Right atrium auricular region (tissue), 2 donors: ENCODE measurements around the gene PYHIN1. TPM values are rescaled to one million over a fixed set of nuclear protein-coding genes. Genes with fewer than 3 reads are reported as not detected.
"Not testable (repeated sequence)": the region's sequence is repeated elsewhere in the genome, so short reads cannot be mapped to it uniquely, and the experiment has no call there.

Source experiments
- DNase-seq: peaks from one replicate; pipeline ENCODE4 v3.0.0-alpha.2; 2019; ENCODE audit warnings: low spot score
- H3K27ac ChIP-seq, 2 donors: fragments of 200-600 bp; sonication (generic); 1 replicate in 1 of 2; 2 replicates in 1 of 2; pipeline ENCODE4 v1.5.1; 2016 to 2019
- H3K27me3 ChIP-seq, 2 donors: fragments of 200-600 bp; sonication (generic); one replicate each; pipeline versions ENCODE4 v1.5.1 to v1.6.0; 2017 to 2019
- H3K36me3 ChIP-seq: fragments of 200-600 bp; sonication (generic); one replicate; pipeline ENCODE4 v1.5.1; 2016
- H3K4me1 ChIP-seq, 2 donors: fragments of 200-600 bp; sonication (generic); one replicate each; pipeline versions ENCODE4 v1.5.1 to v1.6.0; 2017 to 2019
- H3K4me3 ChIP-seq, 2 donors: fragments of 200-600 bp; sonication (generic); 1 replicate in 1 of 2; 2 replicates in 1 of 2; pipeline ENCODE4 v1.5.1; 2017 to 2019; ENCODE audit warnings: mild to moderate bottlenecking in 1 of 2, moderate library complexity in 1 of 2
- H3K9me3 ChIP-seq, 2 donors: fragments of 200-600 bp; sonication (generic); one replicate each; pipeline ENCODE4 v1.5.1; 2019
- total RNA-seq, 2 donors: library from RNA; depleted of rRNA; stranded (reverse); fragments of >200 nt; gene quantifications; one replicate each; pipeline ENCODE4 v1.1.0, GENCODE V29; 2016
- TF ChIP-seq, protein P1 (sequence below), 2 donors: fragments of 200-600 bp; sonication (generic); IDR thresholded peaks; one replicate each; pipeline ENCODE4 v1.5.1; 2019; ENCODE audit warnings: antibody characterized with exemption in 2 of 2

Gene PYHIN1
- total RNA-seq, 2 donors from 2014 or later, result 0.63 TPM; not detected in 1

DNA sequence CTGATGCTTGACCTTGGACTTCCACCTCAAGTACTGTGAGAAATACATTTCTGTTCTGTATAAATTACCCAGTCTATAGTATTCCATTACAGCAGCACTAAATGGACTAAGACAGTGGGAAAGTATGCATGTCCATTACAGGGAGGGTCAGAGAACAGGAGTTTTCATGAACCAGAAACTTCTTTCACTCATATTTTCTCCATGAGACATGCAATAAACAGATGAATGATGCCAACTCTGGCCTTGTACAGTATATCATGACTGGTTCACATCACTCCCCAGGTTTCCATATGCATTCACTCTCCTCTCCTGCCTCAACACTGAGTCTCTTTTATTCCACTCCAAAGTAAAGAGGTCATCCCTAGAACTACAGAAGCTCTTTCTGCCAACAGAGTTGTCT lies 73.8 kb downstream of the PYHIN1 start:
- TF ChIP-seq, protein P1, sequence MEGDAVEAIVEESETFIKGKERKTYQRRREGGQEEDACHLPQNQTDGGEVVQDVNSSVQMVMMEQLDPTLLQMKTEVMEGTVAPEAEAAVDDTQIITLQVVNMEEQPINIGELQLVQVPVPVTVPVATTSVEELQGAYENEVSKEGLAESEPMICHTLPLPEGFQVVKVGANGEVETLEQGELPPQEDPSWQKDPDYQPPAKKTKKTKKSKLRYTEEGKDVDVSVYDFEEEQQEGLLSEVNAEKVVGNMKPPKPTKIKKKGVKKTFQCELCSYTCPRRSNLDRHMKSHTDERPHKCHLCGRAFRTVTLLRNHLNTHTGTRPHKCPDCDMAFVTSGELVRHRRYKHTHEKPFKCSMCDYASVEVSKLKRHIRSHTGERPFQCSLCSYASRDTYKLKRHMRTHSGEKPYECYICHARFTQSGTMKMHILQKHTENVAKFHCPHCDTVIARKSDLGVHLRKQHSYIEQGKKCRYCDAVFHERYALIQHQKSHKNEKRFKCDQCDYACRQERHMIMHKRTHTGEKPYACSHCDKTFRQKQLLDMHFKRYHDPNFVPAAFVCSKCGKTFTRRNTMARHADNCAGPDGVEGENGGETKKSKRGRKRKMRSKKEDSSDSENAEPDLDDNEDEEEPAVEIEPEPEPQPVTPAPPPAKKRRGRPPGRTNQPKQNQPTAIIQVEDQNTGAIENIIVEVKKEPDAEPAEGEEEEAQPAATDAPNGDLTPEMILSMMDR (IDR thresholded peaks at IDR 0.05), result no peak
- Histone ChIP-seq H3K27ac (peak overlapping the region; percentile 54 to 62), H3K4me3 (peak overlapping the region in 1 of 2 donors; percentile 1), H3K4me1 (peaks cover 0 to 43% of the 10 kb centered on the region in 2 donors), H3K9me3 (no peaks in the 10 kb centered on the region), H3K27me3 (no peaks in the 10 kb centered on the region), H3K36me3 (no peaks in the 10 kb centered on the region)
- DNase-seq, result no peak

DNA sequence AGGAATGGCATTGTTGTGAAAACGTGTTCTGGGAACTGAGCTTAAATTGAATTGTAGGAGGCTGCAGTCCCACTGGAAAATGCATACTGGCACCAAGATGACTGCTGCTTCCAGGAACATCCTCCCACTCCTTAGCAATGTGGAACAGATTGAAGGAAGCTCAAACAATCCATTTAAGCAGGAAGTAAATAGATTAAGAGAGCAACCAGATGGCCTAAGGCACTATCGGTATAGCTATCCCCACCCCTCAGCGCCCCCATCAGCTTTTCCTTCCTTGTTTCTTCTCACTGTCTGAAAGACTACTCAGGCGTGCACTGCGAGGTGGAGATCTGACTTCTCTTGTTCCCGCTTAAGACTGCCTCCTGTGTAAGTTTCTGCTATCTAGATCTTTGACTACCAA lies 74.3 kb downstream of the PYHIN1 start:
- Histone ChIP-seq H3K27ac (peak overlapping the region; percentile 54 to 62), H3K36me3 (no peaks in the 10 kb centered on the region), H3K4me1 (peaks cover 0 to 39% of the 10 kb centered on the region in 2 donors), H3K4me3 (peak overlapping the region in 1 of 2 donors; percentile 1), H3K9me3 (no peaks in the 10 kb centered on the region), H3K27me3 (no peaks in the 10 kb centered on the region)
- DNase-seq, result no peak
- TF ChIP-seq, protein P1 (IDR thresholded peaks at IDR 0.05), result no peak

DNA sequence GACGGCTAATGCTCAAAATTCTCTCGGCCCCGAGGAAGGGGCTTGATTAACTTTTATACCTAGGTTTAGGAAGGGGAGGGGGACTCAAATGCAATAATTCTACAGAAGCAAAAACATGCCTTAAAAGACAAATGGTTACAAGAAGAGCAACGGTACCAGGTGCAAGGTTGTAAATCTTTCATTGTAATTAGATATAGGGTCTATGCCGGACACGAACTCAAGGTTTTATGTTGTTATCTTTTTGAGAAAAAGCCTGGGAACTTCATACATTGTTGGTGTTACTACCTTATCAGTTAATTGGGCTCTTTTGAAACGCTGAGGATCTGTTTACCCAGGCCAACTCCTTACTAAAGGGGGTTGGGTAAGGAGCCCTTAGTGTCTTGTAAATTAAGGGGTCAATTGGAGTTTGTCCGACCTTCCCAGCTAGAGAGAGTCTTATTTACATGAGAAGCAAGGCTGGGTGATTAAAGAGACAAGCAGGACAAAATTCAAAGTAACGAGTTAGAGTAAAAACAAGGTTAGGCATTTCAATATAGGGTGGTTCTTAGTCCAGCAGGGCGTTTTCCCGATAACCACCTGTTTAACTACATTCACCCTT lies 75.0 kb downstream of the PYHIN1 start:
- not testable (repeated sequence) for DNase-seq, H3K36me3 ChIP-seq, H3K27me3 ChIP-seq, H3K9me3 ChIP-seq, H3K4me3 ChIP-seq
- Histone ChIP-seq H3K4me1 (peaks cover 0 to 32% of the 10 kb centered on the region in 2 donors), H3K27ac (peak overlapping the region in 1 of 2 donors; percentile 62)

DNA sequence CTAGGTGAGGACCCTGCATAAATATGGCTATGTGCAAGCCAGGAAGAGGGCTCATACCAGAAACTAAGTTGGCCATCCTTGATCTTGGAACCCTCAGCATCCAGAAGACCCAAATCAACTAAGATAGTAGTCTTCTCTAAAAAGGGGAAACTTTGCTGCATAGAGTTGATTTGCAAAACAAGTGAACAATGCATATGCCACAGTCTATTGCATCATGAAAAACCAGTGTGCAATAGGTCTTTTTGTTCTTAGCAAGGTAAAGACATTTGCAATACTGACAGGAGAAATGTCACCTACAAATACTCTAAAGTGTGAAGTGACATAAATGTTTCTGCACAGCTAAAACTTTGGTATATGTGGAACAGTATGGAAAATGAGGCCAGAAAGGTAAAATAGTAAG lies 76.4 kb downstream of the PYHIN1 start:
- TF ChIP-seq, protein P1 (IDR thresholded peaks at IDR 0.05), result no peak
- H3K4me1 ChIP-seq, result peaks cover 0 to 23% of the 10 kb centered on the region in 2 donors
- H3K9me3 ChIP-seq, result no peaks in the 10 kb centered on the region
- H3K27ac ChIP-seq, result no peak overlapping the region
- no peak overlapping the region for H3K4me3 ChIP-seq
- DNase-seq, result no peak
- no peaks in the 10 kb centered on the region for H3K27me3 ChIP-seq
- H3K36me3 ChIP-seq, result no peaks in the 10 kb centered on the region

DNA sequence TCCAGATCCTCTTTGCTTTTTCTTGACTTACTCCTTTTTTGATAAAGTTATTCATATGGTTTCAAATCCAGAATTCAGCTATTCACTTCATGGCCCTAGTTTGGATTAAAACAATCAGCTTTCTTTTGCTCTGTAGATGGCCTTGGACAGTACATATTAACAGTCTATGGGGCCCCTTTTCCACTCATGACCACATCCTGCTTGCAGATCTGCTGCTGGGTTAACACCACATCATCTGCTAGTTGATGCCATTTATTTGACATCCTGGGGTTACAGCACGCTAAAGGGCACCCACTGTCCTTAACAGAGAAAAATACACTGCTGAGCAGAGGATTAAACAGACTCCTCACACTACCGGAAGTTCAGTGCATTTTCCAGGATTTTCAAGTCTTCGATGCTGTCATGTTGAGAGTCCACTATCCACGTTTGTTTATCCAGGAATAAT lies 77.4 kb downstream of the PYHIN1 start:
- no peaks in the 10 kb centered on the region for H3K27me3 ChIP-seq
- no peaks in the 10 kb centered on the region for H3K9me3 ChIP-seq
- H3K4me1 ChIP-seq, result peaks cover 0 to 29% of the 10 kb centered on the region in 2 donors
- TF ChIP-seq, protein P1 (IDR thresholded peaks at IDR 0.05), result no peak
- no peaks in the 10 kb centered on the region for H3K36me3 ChIP-seq
- no peak for DNase-seq
- peak overlapping the region; percentile 85 for H3K27ac ChIP-seq
- H3K4me3 ChIP-seq, result no peak overlapping the region

DNA sequence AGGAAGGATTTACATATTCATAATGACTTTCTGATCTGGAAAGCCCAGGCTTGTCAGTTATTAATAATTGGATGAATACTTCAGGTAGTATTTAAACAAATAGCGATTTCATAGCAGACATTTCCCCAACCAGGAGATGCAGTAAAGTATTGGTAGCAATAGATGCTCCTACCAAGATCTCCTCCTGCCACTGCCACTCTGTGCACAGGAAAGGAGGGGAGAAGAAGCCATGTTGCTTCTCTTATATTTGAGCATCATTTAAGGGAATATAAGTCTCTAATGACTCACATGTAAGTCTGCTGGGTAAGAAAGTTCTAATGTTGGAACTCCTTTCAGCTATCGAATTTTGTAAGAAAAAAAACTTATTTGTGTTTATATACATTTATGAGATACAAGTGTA lies 77.9 kb downstream of the PYHIN1 start:
- no peaks in the 10 kb centered on the region for H3K9me3 ChIP-seq
- TF ChIP-seq, protein P1 (IDR thresholded peaks at IDR 0.05), result no peak
- H3K36me3 ChIP-seq, result no peaks in the 10 kb centered on the region
- H3K4me1 ChIP-seq, result peaks cover 0 to 34% of the 10 kb centered on the region in 2 donors
- H3K4me3 ChIP-seq, result peak overlapping the region; percentile 46 to 54
- no peaks in the 10 kb centered on the region for H3K27me3 ChIP-seq
- H3K27ac ChIP-seq, result peak overlapping the region; percentile 85
- no peak for DNase-seq
